Astrocyte of the spinal cord (primary cell): ENCODE results near the gene EHBP1.

Source experiments
- DNase-seq: peaks from one replicate; pipeline ENCODE4 v3.0.0; 2011; ENCODE audit warnings: low read depth, low spot score
- H3K4me3 ChIP-seq: 2 replicates; pipeline ENCODE4 v1.5.1; 2011; ENCODE audit warnings: low read depth, mild to moderate bottlenecking, low read length, moderate library complexity
- CTCF ChIP-seq: IDR thresholded peaks from 2 replicates; pipeline ENCODE4 v1.5.1; 2012; ENCODE audit warnings: low read depth, mild to moderate bottlenecking, low read length, inconsistent platforms
- in situ Hi-C: cut with HindIII; loops from 2 replicates; pipeline ENCODE4 v1.10.0; 2017; ENCODE audit warnings: low sequenced_read_pairs

EHBP1 gene

GRCh38 chr2:62944362-62944761 is 238.8 kb downstream of the EHBP1 start:
- in situ Hi-C loops: no loop called here
- DNase-seq: no peak
- no peak for TF ChIP-seq CTCF
- H3K4me3 ChIP-seq: no peak overlapping the region

DNA sequence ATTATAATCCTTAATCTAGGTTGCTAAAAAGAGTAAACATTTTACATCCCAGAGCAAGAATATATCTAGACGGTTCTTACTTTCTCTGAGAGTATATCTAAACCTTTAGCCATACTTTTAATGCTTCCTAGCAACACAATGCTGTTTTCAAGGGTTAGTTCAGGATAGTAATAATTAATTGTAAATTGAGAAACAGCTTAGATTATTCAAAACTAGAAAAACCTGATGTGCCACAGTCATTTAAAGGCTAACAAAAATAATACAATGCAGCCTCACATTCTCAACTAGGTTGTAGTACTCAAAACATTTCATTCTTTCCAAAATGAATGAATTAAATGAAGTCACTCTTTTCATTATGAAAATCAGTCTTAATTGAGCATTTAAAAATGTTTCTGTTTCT is 241.9 kb downstream of the EHBP1 start:
- in situ Hi-C loops: no loop called here
- TF ChIP-seq CTCF: no peak
- no peak for DNase-seq
- H3K4me3 ChIP-seq: no peak overlapping the region

GRCh38 chr2:62956651-62957050 is 251.1 kb downstream of the EHBP1 start:
- H3K4me3 ChIP-seq: no peak overlapping the region
- in situ Hi-C loops: no loop called here
- TF ChIP-seq CTCF: no peak
- no peak for DNase-seq

GRCh38 chr2:62958206-62958605 is 252.7 kb downstream of the EHBP1 start:
- no peak overlapping the region for H3K4me3 ChIP-seq
- in situ Hi-C loops: no loop called here
- no peak for TF ChIP-seq CTCF
- no peak for DNase-seq

DNA sequence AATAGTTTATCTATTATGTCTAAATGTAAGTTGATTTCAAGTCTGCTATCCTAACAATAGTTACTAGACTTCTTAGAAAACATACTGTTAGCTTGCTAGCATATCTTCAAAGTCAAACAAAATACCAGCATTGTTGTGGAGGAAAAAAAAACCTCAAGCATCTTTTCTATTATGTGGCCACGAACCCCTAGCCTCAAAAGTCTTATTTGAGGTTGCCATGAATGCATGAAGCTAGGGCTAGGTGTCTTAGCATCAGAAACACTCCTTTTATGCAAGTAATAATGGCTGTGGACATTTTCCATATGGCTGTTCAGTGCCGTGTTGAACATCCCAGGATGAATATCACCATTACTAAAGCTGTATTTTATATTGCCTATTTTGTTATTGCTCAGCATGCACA is 258.5 kb downstream of the EHBP1 start:
- no peak for TF ChIP-seq CTCF
- no peak overlapping the region for H3K4me3 ChIP-seq
- no peak for DNase-seq
- in situ Hi-C loops: no loop called here

- TF ChIP-seq CTCF: no peak
- in situ Hi-C loops: no loop called here
Measured at GRCh38 chr2:62964671-62965070, 259.2 kb downstream of the EHBP1 start.

GRCh38 chr2:62966991-62967390 is 261.5 kb downstream of the EHBP1 start:
- no peak overlapping the region for H3K4me3 ChIP-seq
- no peak for DNase-seq
- in situ Hi-C loops: no loop called here
- TF ChIP-seq CTCF: no peak

More at GRCh38 chr2:62964671-62965070, 259.2 kb downstream of the EHBP1 start:
- H3K4me3 ChIP-seq: no peak overlapping the region
- DNase-seq: no peak
